HPDE6-E6E7 (cell line): ENCODE data around the gene PAF1.

Source experiments
- DNase-seq: peaks from one replicate; pipeline ENCODE4 v3.0.0; 2011; ENCODE audit warnings: missing footprints; ENCODE audit errors: extremely low spot score

PAF1 gene

GRCh38 chr19:39405958-39406655 lies 15.2 kb upstream of the PAF1 start:
- DNase-seq: no peak

- DNase-seq: no peak
Measured at GRCh38 chr19:39405261-39405957, 14.5 kb upstream of the PAF1 start.

DNA sequence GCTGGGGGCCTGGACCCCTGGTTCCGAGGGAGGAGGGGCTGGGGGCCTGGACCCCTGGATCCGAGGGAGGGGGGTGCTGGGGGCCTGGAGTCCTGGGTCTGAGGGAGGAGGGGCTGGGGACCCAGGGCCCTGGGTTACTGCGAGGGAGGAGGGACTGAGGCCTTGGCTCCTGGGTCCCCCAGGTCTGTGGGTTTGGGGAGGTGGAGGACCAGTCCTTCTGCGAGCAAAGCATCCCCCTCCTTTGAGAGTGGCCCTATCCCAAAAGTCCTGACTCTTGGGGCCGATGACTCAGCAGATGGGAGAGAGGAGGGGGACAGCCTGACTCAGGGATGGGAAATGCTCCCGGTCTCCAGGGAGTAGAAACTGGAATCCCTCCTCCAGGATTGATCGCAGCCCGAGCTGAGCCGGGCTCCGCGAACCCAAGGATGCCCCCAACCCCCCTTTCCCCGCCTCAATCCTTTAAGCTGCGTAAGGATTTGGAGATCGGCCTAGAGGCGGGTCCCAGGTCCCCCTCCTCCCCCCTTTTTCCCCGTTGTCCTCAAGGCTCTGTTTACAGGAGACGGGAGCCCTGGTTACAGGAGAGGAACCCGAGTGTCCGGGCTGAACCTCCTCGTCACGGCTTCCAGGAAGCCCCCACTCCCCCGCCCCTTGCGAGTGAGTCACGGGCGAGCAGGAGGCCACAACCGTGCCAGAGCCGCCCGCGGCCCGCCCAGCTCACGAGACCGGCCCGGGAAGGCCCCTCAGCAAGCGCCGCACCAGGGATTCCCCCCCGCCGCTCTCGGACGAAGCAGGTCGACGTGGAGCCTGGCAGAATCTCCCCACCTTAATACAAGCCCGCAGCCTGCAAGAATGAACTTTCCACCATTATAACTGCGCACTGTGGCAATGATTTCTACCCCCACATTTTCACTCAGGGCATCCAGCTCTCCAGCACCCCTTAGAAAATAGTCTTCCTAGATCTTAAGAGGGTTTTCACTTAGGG lies 12.7 kb upstream of the PAF1 start:
- DNase-seq: no peak

- DNase-seq: no peak
Measured at GRCh38 chr19:39402346-39403300, 11.7 kb upstream of the PAF1 start.

- no peak for DNase-seq
Measured at GRCh38 chr19:39401549-39402345, 10.8 kb upstream of the PAF1 start.

- DNase-seq: no peak
Measured at GRCh38 chr19:39401070-39401548, 10.2 kb upstream of the PAF1 start.

DNA sequence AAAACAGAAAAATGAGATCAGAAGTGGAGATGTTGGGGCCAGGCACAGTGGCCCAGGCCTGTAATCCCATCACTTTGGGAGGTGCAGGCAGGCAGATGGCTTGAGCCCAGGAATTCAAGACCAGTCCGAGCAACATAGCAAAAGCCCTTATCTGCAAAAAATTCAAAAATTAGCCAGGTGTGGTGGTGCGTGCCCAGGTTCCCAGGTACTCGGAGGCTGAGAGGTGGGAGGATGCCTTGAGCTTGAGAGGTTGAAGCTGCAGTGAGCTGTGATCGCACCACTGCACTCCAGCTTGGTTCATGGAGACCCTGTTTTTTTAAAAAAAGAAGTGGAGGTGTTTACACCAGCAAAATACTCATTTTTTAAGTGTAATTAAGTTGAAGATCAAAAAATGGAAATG lies 9.2 kb upstream of the PAF1 start:
- DNase-seq: no peak

- no peak for DNase-seq
Measured at GRCh38 chr19:39399668-39400050, 8.8 kb upstream of the PAF1 start.

DNA sequence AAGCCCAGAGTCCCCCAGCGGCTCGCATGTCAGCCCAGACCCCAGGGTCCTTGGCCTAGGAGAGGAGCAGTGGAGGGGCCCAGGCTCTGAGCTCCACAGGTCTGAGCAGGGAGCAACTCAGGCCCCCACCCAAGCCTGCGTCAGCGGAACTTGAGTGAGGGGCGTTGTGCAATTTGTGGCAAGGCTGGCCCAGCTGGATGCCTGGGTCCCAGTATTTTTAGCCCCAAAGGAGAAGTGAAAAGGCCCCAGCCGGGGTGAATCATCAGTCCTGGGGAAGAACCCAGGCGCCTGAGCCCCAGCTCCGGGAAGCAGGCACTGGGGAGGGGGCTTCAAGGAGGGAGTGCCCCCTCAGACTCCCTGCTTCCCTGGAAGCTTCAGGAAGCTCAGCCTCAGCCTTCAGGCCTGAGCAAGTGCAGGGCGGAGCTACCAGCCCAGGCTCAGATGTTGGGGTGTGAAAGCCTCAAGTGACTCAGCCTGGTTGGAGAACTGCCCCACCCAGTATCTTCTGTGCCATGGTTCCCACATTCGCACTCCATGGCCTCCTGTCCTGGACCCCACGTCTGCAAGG lies 7.5 kb upstream of the PAF1 start:
- no peak for DNase-seq

- no peak for DNase-seq
Measured at GRCh38 chr19:39397360-39398296, 6.7 kb upstream of the PAF1 start.

DNA sequence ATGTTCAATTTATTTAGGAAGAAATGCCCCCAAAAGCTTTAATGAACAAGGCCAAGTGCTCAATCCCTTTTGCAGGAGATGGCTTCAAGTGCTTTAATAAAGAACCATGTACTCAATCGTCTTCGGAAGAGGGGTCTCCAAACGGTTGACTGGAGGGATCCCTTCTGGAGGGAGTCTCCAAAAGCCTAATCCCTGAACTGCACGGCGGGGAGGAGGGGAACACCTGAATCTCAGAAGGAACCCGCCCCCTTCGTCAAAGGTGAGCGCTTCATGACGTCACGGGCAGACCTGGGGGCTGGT lies 505 bp downstream of the PAF1 start:
- no peak for DNase-seq

DNA sequence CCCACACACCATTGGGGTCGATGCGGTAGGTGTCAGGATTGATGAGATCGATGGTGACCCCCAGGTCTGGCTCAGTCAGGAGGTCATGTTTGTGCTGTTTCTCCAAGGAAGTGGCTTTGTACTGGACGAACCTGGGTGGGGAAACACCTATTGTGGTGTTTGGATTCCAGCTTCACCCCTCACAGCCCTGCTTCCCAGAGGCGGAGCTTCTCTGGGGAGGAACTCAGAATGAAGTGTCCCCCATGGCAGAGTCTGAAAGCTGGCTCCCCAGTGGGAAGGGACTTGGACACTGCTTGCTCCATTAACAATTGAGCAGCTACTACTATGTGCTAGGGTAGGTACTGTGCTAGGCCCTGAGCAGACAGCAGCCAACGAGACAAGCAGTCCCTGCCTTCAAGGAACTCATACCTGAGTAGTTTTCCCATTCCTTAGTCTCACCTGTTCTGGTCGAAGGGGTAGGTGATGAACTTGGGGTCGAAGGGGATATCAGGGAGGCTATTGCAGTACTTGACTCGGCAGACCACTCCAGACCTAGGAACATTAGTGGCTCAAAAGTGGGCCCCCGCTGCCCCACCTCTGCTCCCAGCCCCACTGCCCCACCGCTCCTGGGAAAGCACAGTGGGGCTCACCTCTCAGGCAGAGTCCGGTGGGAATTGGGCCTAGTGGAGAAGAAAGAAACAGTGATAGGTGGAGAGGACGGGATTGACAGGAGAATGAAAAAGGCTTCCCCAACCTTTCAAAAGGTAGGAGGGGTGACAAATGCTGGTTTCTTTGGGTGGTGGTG lies 1.1 kb downstream of the PAF1 start:
- no peak for DNase-seq

GRCh38 chr19:39388657-39389056 lies 2.2 kb downstream of the PAF1 start:
- DNase-seq: no peak

- no peak for DNase-seq
Measured at GRCh38 chr19:39386557-39386956, 4.3 kb downstream of the PAF1 start.

DNA sequence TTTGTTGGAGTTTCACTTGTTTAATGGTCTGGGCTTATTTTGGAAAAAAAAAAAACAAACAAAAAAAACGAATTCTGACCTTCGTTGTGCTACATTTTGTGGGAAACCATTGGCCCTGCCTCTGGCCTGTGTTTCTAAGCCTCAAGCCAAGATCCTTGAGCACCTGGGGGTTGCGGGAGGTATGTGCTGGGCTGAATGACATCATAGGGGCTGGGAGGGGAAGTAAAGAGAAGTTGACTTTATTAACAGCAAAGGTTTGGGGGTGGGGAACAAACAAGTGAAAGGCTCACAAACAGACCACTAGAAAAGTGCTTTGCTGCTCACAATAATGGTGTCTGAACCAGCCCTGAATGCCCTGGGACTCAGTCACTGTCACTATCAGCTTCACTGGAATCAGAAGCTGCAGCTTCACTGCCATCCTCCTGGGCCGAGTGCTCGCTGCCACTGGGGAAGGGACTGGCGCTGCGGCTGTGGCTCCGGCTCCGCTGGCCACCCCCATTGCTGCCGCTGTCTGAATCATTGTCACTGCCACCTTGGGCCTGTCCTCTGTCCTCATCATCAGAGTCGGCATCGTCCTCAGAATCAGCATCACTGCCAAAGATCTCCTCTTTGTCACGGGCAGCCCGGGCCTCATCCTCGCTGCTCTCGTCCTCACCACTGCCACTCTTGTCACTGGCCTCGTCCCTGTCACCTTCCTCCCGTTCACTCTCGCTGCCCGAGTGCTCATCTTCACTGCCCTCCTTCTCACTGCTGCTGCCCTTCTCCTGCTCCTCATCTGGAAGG lies 5.1 kb downstream of the PAF1 start:
- DNase-seq: no peak

DNA sequence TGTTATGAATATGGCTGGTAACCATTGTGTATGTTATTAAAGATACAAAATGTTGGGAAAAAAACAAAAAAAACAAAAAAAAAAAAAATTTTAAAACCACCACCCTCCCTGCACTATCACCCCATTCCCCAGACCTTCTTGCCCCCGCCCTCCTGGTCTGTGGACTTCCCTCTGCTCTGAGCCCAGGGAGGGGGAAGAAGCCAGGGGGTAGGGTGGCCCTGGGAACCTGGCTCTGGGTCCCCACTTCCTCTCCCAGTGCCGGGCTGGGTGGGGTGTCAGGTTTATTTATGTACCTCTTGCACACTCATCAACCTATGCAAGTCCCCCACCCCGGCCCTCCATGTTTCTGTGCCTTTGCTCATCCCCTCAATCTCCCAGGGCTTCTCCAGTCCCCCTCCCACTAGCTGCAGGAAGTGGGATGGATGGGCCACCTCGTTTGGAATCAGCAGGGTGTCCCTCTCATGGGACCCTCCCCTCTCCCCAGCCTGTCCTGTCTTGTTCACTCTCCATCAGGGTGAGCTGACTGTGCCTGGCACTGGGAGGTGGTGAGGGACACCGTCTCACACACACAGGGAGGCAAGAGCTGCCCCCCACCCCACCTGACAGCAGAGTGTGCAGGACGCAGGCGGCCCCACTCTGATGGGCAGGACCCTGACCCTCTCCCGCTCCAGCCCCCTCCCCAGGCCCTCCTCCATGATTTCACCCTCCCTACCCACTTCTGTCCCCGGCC lies 5.9 kb downstream of the PAF1 start:
- DNase-seq: no peak
